Activated naive CD4-positive, alpha-beta T cell (primary cell): ENCODE results near the gene TTC21A.
"Not testable (repeated sequence)": the region's sequence is repeated elsewhere in the genome, so short reads cannot be mapped to it uniquely, and the experiment has no call there.

ENCODE experiments used
- DNase-seq, 4 experiments: peaks; one replicate each; lab custom pipeline; 2025; lab: John Stamatoyannopoulos, UW

TTC21A gene

GRCh38 chr3:39107388-39108199 is at the start of gene TTC21A, which contains the start of gene GORASP1:
Gene TTC21A, plus strand, starts transcription at chr3:39107680. Its CDS starts 158 bp downstream, at chr3:39107838.
Gene GORASP1, minus strand, starts transcription at chr3:39107627. Its CDS starts 86 bp downstream, at chr3:39107541.
- peak in 2 of 4 experiments; percentile 16 to 53 for DNase-seq

GRCh38 chr3:39061228-39061627 is 46.3 kb upstream of the TTC21A start:
- DNase-seq: not testable (repeated sequence)

- DNase-seq: no peak
These were observed 45.3 kb upstream of the TTC21A start for GRCh38 chr3:39062180-39062579.

GRCh38 chr3:39063143-39063542 is 44.3 kb upstream of the TTC21A start:
- DNase-seq: no peak

- DNase-seq: no peak
These were observed 42.8 kb upstream of the TTC21A start for GRCh38 chr3:39064646-39065045.

GRCh38 chr3:39065197-39065596 is 42.3 kb upstream of the TTC21A start:
- no peak for DNase-seq

GRCh38 chr3:39067286-39067685 is 40.2 kb upstream of the TTC21A start:
- DNase-seq: no peak

- no peak for DNase-seq
These were observed 38.9 kb upstream of the TTC21A start for GRCh38 chr3:39068556-39068955.

- DNase-seq: no peak
These were observed 31.6 kb upstream of the TTC21A start for GRCh38 chr3:39075910-39076309.

GRCh38 chr3:39079530-39079929 is 27.9 kb upstream of the TTC21A start:
- no peak for DNase-seq

- no peak for DNase-seq
These were observed 27.5 kb upstream of the TTC21A start for GRCh38 chr3:39080026-39080425.

GRCh38 chr3:39082666-39083313 is 24.7 kb upstream of the TTC21A start:
- no peak for DNase-seq

GRCh38 chr3:39086144-39086543 is 21.3 kb upstream of the TTC21A start:
- DNase-seq: no peak

- DNase-seq: no peak
These were observed 19.0 kb upstream of the TTC21A start for GRCh38 chr3:39088456-39088855.

GRCh38 chr3:39088889-39089288 is 18.6 kb upstream of the TTC21A start:
- no peak for DNase-seq

- DNase-seq: no peak
These were observed 16.6 kb upstream of the TTC21A start for GRCh38 chr3:39090922-39091321.

GRCh38 chr3:39094851-39095677 is 12.4 kb upstream of the TTC21A start:
- no peak for DNase-seq

- no peak for DNase-seq
These were observed 11.7 kb upstream of the TTC21A start for GRCh38 chr3:39095778-39096177.

GRCh38 chr3:39096775-39097174 is 10.7 kb upstream of the TTC21A start:
- DNase-seq: no peak

- DNase-seq: no peak
These were observed 9.6 kb upstream of the TTC21A start for GRCh38 chr3:39097716-39098472.

GRCh38 chr3:39098473-39099000 is 8.9 kb upstream of the TTC21A start:
- no peak for DNase-seq
